ENCODE measurements around the gene SMAD6. TPM values are rescaled to one million over a fixed set of nuclear protein-coding genes. Genes with fewer than 3 reads are reported as not detected.

Gene SMAD6
- total and polyA plus RNA-seq, 2 donors (not counting 1 experiment from before 2014, with no cell fraction given) = 0.03 to 0.37 TPM

DNA sequence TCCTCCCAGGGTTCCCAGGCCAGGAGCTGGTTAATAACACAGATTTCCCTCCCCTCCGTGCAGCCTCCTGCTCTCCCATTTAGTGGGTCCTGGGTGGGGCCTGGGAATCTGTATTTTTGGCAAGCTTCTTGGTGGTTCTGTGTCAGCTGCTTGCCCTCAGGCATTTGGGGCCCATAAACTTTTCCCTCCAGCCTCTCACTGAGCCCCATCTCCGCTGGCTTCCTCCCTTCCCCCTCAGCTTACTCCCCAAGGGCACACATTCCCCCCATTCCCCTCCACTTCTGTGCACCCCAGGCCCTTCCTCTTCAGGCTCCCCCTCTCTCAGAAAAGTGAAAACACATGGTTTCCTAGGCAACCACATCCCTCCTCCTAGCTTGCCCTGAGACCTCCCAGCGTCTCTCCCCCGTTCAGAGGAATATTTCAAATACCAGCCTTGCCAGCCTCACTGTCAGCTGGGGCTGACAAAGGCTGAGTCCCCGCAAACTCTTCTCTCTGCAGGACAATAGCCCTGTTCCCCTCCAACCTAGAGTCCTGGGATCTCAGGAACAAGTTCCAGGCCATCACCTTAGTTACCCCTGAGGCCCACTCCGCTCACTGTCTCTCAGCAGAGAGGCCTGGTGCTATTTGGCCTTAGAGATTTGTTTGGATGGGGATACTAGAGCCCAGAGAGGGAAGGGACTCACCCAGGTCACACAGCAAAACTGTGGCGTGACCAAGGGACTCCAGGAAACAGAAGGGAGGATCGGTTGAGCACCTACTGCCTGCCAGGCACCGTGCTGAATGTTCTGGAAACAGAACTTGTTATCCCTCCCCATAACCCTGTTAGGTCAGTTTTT, 44.6 kb upstream of the SMAD6 start:
- Mint-ChIP-seq H3K4me1 (peaks cover 11% of the 10 kb centered on the region), H3K27me3 (peaks cover 38% of the 10 kb centered on the region), H3K4me3 (no peak overlapping the region), H3K27ac (no peak overlapping the region), H3K9me3 (ENCODE audit: insufficient read depth) (no peaks in the 10 kb centered on the region)
- Histone ChIP-seq H3K36me3 (replicated peaks in 1 of 2; ENCODE audit: control extremely low read depth in 1 of 2, control insufficient read depth in 1 of 2, extremely low read depth in 1 of 2, insufficient read depth in 2 of 2, low read length in 1 of 2) (no peaks in the 10 kb centered on the region), H3K27me3 (replicated peaks in 1 of 4; ENCODE audit: control extremely low read depth in 1 of 4, control insufficient read depth in 3 of 4, insufficient read depth in 4 of 4, low read length in 3 of 4) (peaks cover 0 to 4% (median 1%) of the 10 kb centered on the region in 4 experiments), H2AFZ (ENCODE audit: insufficient read depth, low read depth, low read length, poor library complexity, severe bottlenecking) (no peak overlapping the region), H3K27ac (ENCODE audit: low read length in 2 of 2) (no peak overlapping the region), H3K4me3 (ENCODE audit: control extremely low read depth in 1 of 5, extremely low read depth in 1 of 5, insufficient read depth in 1 of 5, low read depth in 2 of 5, low read length in 4 of 5) (no peak overlapping the region), H3K9me3 (ENCODE audit: control extremely low read depth in 1 of 3, control insufficient read depth in 2 of 3, insufficient read depth in 1 of 3, low read length in 2 of 3) (no peaks in the 10 kb centered on the region), H3K4me2 (replicated peaks; ENCODE audit: low read depth, low read length, poor library complexity, severe bottlenecking) (no peak overlapping the region), H4K20me1 (ENCODE audit: control insufficient read depth, insufficient read depth, low read length, poor library complexity, severe bottlenecking) (no peaks in the 10 kb centered on the region), H3K4me1 (ENCODE audit: control insufficient read depth in 2 of 2, insufficient read depth in 2 of 2, low read length in 2 of 2) (peaks cover 0 to 6% of the 10 kb centered on the region in 2 donors), H3K79me2 (ENCODE audit: control insufficient read depth, insufficient read depth, low read length) (no peaks in the 10 kb centered on the region), H3K9ac (ENCODE audit: low read length) (no peak overlapping the region)
- intact Hi-C loops (cut with micrococcal nuclease) = no loop called here
- TF ChIP-seq, protein P1, sequence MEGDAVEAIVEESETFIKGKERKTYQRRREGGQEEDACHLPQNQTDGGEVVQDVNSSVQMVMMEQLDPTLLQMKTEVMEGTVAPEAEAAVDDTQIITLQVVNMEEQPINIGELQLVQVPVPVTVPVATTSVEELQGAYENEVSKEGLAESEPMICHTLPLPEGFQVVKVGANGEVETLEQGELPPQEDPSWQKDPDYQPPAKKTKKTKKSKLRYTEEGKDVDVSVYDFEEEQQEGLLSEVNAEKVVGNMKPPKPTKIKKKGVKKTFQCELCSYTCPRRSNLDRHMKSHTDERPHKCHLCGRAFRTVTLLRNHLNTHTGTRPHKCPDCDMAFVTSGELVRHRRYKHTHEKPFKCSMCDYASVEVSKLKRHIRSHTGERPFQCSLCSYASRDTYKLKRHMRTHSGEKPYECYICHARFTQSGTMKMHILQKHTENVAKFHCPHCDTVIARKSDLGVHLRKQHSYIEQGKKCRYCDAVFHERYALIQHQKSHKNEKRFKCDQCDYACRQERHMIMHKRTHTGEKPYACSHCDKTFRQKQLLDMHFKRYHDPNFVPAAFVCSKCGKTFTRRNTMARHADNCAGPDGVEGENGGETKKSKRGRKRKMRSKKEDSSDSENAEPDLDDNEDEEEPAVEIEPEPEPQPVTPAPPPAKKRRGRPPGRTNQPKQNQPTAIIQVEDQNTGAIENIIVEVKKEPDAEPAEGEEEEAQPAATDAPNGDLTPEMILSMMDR (IDR thresholded peaks at IDR 0.05) = no peak
- no peak for TF ChIP-seq EZH2 (IDR thresholded peaks at IDR 0.05; ENCODE audit: borderline replicate concordance, insufficient read depth, low read depth, low read length, poor library complexity, severe bottlenecking)
- ATAC-seq (ENCODE audit: low read depth) (no peak), DNase-seq (no peak)
- POLR2A ChIA-PET = no interaction called here
- WGBS (ENCODE audit: insufficient coverage) = 82% methylated on average over 6 of the region's 9 CpGs
- CTCF ChIA-PET = no interaction called here

DNA sequence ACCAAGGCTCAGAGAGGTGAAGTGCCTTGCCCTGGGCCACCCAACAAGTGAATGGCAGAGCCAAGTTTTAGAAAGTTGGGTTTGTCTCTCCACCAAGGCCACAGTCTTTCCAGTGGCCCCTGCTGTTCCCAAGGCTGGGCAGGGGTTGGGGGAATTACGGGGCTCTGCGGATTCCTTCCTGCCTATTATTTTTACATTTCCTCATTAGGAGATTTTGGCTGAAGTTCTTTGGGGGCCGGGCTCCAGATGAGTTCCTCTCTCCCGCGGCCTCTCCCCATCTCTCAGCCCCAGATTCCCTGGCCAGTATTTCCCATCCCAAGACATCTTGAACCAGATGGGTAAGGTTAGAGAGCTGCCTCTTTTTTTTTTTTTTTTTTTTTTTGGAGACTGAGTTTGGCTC, 44.0 kb upstream of the SMAD6 start:
- intact Hi-C loops (cut with micrococcal nuclease) = no loop called here
- H3K36me3 ChIP-seq (replicated peaks in 1 of 2; ENCODE audit: control extremely low read depth in 1 of 2, control insufficient read depth in 1 of 2, extremely low read depth in 1 of 2, insufficient read depth in 2 of 2, low read length in 1 of 2) = no peaks in the 10 kb centered on the region
- peaks cover 0 to 4% (median 1%) of the 10 kb centered on the region in 4 experiments for H3K27me3 ChIP-seq (replicated peaks in 1 of 4; ENCODE audit: control extremely low read depth in 1 of 4, control insufficient read depth in 3 of 4, insufficient read depth in 4 of 4, low read length in 3 of 4)
- 50% methylated on average over 2 of the region's 5 CpGs for WGBS (ENCODE audit: insufficient coverage)
- peaks cover 35% of the 10 kb centered on the region for H3K27me3 Mint-ChIP-seq
- no peak overlapping the region for H3K27ac Mint-ChIP-seq
- peaks cover 0 to 6% of the 10 kb centered on the region in 2 donors for H3K4me1 ChIP-seq (ENCODE audit: control insufficient read depth in 2 of 2, insufficient read depth in 2 of 2, low read length in 2 of 2)
- peaks cover 11% of the 10 kb centered on the region for H3K4me1 Mint-ChIP-seq
- H3K9me3 ChIP-seq (ENCODE audit: control extremely low read depth in 1 of 3, control insufficient read depth in 2 of 3, insufficient read depth in 1 of 3, low read length in 2 of 3) = no peaks in the 10 kb centered on the region
- no peak overlapping the region for H3K9ac ChIP-seq (ENCODE audit: low read length)
- ATAC-seq (ENCODE audit: low read depth) (no peak), DNase-seq (no peak)
- H3K4me2 ChIP-seq (replicated peaks; ENCODE audit: low read depth, low read length, poor library complexity, severe bottlenecking) = no peak overlapping the region
- no peak for TF ChIP-seq EZH2 (IDR thresholded peaks at IDR 0.05; ENCODE audit: borderline replicate concordance, insufficient read depth, low read depth, low read length, poor library complexity, severe bottlenecking)
- TF ChIP-seq, protein P1 (IDR thresholded peaks at IDR 0.05) = no peak
- no peak overlapping the region for H3K4me3 ChIP-seq (ENCODE audit: control extremely low read depth in 1 of 5, extremely low read depth in 1 of 5, insufficient read depth in 1 of 5, low read depth in 2 of 5, low read length in 4 of 5)
- H3K4me3 Mint-ChIP-seq = no peak overlapping the region
- ChIA-PET CTCF (no interaction called here), POLR2A (no interaction called here)
- no peak overlapping the region for H3K27ac ChIP-seq (ENCODE audit: low read length in 2 of 2)
- H3K9me3 Mint-ChIP-seq (ENCODE audit: insufficient read depth) = no peaks in the 10 kb centered on the region
- no peaks in the 10 kb centered on the region for H4K20me1 ChIP-seq (ENCODE audit: control insufficient read depth, insufficient read depth, low read length, poor library complexity, severe bottlenecking)
- H2AFZ ChIP-seq (ENCODE audit: insufficient read depth, low read depth, low read length, poor library complexity, severe bottlenecking) = no peak overlapping the region
- H3K79me2 ChIP-seq (ENCODE audit: control insufficient read depth, insufficient read depth, low read length) = no peaks in the 10 kb centered on the region
